GM12892 (cell line): Measurements from ENCODE around the gene PSMC3IP.

ENCODE experiments used
- POLR2A ChIP-seq: IDR thresholded peaks from 2 replicates; pipeline ENCODE4 v1.6.1; 2011; ENCODE audit warnings: low read depth, low read length, control low read depth
- POLR2AphosphoS5 ChIP-seq: IDR thresholded peaks from 2 replicates; pipeline ENCODE4 v1.6.1; 2011; ENCODE audit warnings: low read depth, low read length, control low read depth

- no peak for TF ChIP-seq POLR2A
- TF ChIP-seq POLR2AphosphoS5: no peak
Measured at GRCh38 chr17:42555122-42555622, 22.4 kb downstream of the PSMC3IP start.
